Endothelial cell of umbilical vein (primary cell): Measurements from ENCODE around the gene SDF4. TPM values are rescaled to one million over a fixed set of nuclear protein-coding genes. Genes with fewer than 3 reads are reported as not detected.

Experiments
- BruUV-seq: library from RNA; stranded (reverse); fragments of 400-500 nt; replicated peaks from 2 replicates; lab custom pipeline; 2021; lab: Mats Ljungman, UMichigan
- CTCF ChIA-PET: fragments of 300-600, 350-600 bp; sonication (Branson Sonifier 250); formaldehyde crosslinking; loops from one replicate; lab custom pipeline; 2021; ENCODE audit warnings: antibody characterized with exemption, inconsistent platforms; lab: Charles Lee
- POLR2A ChIA-PET: fragments of 300-600, 350-600 bp; sonication (Branson Sonifier 250); formaldehyde crosslinking; loops from one replicate; lab custom pipeline; 2021; ENCODE audit warnings: antibody characterized with exemption, inconsistent platforms; lab: Charles Lee
- DNase-seq: peaks from one replicate; pipeline ENCODE4 v3.0.0-alpha.2; 2011; ENCODE audit warnings: low read depth, low spot score
- FAIRE-seq: peaks from 2 replicates; lab custom pipeline; 2011; peaks lifted over from hg19 to GRCh38; lab: Jason Lieb, UNC
- H2AFZ ChIP-seq: 2 replicates; pipeline ENCODE4 v1.6.0; 2012; ENCODE audit warnings: low read depth, low read length, control low read depth, inconsistent platforms
- H3K27ac ChIP-seq: 2 replicates; pipeline ENCODE4 v1.5.1; 2011; ENCODE audit warnings: low read depth, mild to moderate bottlenecking, control low read depth, low read length, moderate library complexity; ENCODE audit not compliant: insufficient read depth
- H3K27me3 ChIP-seq, 2 experiments: 2 replicates each; pipeline versions ENCODE4 v1.6.0 to v1.6.1; 2011; ENCODE audit warnings: low read length in 2 of 2, mixed read lengths in 1 of 2; ENCODE audit not compliant: control insufficient read depth in 2 of 2, insufficient read depth in 2 of 2
- H3K36me3 ChIP-seq, 2 experiments: 2 replicates in 1 of 2; 3 replicates in 1 of 2; pipeline ENCODE4 v1.5.1; 2011; ENCODE audit warnings: low read length in 2 of 2, mild to moderate bottlenecking in 1 of 2, moderate library complexity in 1 of 2; ENCODE audit not compliant: control insufficient read depth in 2 of 2, insufficient read depth in 2 of 2; ENCODE audit errors: extremely low read depth in 1 of 2
- H3K4me1 ChIP-seq: 3 replicates; pipeline ENCODE4 v1.5.1; 2011; ENCODE audit warnings: mild to moderate bottlenecking, low read length; ENCODE audit not compliant: control insufficient read depth, insufficient read depth; ENCODE audit errors: extremely low read depth
- H3K4me2 ChIP-seq: 2 replicates; pipeline ENCODE4 v1.6.1; 2011; ENCODE audit warnings: low read length, control low read depth, mixed read lengths; ENCODE audit not compliant: insufficient read depth
- H3K4me3 ChIP-seq, 3 experiments: fragments of 200-600 bp in 1 of 3; sonication (generic), shearing (Covaris generic) in 1 of 3; replicated peaks in 1 of 3; 2 replicates each; pipeline ENCODE4 v1.5.1; 2011 to 2016; ENCODE audit warnings: control low read depth in 3 of 3, low read length in 3 of 3, mild to moderate bottlenecking in 2 of 3, inconsistent platforms in 1 of 3, low read depth in 1 of 3, moderate library complexity in 1 of 3; ENCODE audit not compliant: insufficient read depth in 1 of 3
- H3K79me2 ChIP-seq: 2 replicates; pipeline ENCODE4 v1.6.0; 2012; ENCODE audit warnings: low read length, inconsistent platforms; ENCODE audit not compliant: control insufficient read depth, insufficient read depth
- H3K9ac ChIP-seq: replicated peaks from 2 replicates; pipeline ENCODE3; 2011; ENCODE audit warnings: low read length, control low read depth; ENCODE audit not compliant: insufficient read depth; ENCODE audit errors: extremely low read depth
- H3K9me1 ChIP-seq: replicated peaks from 3 replicates; pipeline ENCODE4 v1.6.0; 2011; ENCODE audit warnings: mild to moderate bottlenecking, low read length; ENCODE audit not compliant: control insufficient read depth, insufficient read depth; ENCODE audit errors: extremely low read depth
- H3K9me3 ChIP-seq: replicated peaks from 2 replicates; pipeline ENCODE4 v1.5.1; 2012; ENCODE audit warnings: low read length, inconsistent platforms; ENCODE audit not compliant: control insufficient read depth, insufficient read depth
- H4K20me1 ChIP-seq: replicated peaks from 2 replicates; pipeline ENCODE3; 2011; ENCODE audit warnings: mild to moderate bottlenecking, low read length; ENCODE audit not compliant: control insufficient read depth, insufficient read depth; ENCODE audit errors: extremely low read depth
- EZH2 ChIP-seq: IDR thresholded peaks from 2 replicates; pipeline ENCODE4 v1.6.1; 2012; ENCODE audit warnings: borderline replicate concordance, low read depth, mild to moderate bottlenecking, moderate library complexity, low read length, inconsistent platforms; ENCODE audit not compliant: severe bottlenecking
- FOS ChIP-seq: IDR thresholded peaks from 2 replicates; pipeline ENCODE4 v1.6.1; 2011; ENCODE audit warnings: mild to moderate bottlenecking, low read length, moderate library complexity, borderline replicate concordance; ENCODE audit not compliant: insufficient read depth
- GATA2 ChIP-seq: IDR thresholded peaks from 2 replicates; pipeline ENCODE4 v1.7.0; 2011; ENCODE audit warnings: low read depth, mild to moderate bottlenecking, moderate library complexity, mixed read lengths, low read length; ENCODE audit not compliant: insufficient read length, insufficient read depth
- JUN ChIP-seq: IDR thresholded peaks from 2 replicates; pipeline ENCODE4 v1.6.1; 2011; ENCODE audit warnings: borderline replicate concordance, low read depth; ENCODE audit not compliant: insufficient read length, insufficient read depth
- MYC ChIP-seq: IDR thresholded peaks from one replicate; pipeline ENCODE4 v1.6.1; 2011; ENCODE audit warnings: mild to moderate bottlenecking, low read depth, low read length
- POLR2A ChIP-seq: IDR thresholded peaks from 2 replicates; pipeline ENCODE4 v1.6.1; 2012; ENCODE audit warnings: low read depth, mild to moderate bottlenecking, control low read depth, low read length
- POLR2AphosphoS5 ChIP-seq: IDR thresholded peaks from 2 replicates; pipeline ENCODE4 v1.6.1; 2012; ENCODE audit warnings: low read depth, mild to moderate bottlenecking, control low read depth, low read length, moderate library complexity; ENCODE audit not compliant: insufficient read depth
- dilution Hi-C: fragments of 300-500 bp; cut with MboI; formaldehyde crosslinking; loops from one replicate; pipeline ENCODE4 v1.15.0; 2019; ENCODE audit warnings: low sequenced_read_pairs; ENCODE audit not compliant: extremely low pct_ligation_motif_present
- intact Hi-C: fragments of 100-400 bp; cut with micrococcal nuclease; formaldehyde crosslinking; loops from one replicate; pipeline ENCODE4 v1.10.0; 2022
- polyA plus RNA-seq, 4 experiments: library from polyadenylated mRNA; depleted of rRNA in 3 of 4; stranded (reverse) in 3 of 4; unstranded in 1 of 4; fragments of >200 nt; gene quantifications; 2 replicates each; pipeline versions ENCODE4 v1.2.1 to v1.2.3, GENCODE V29; 2011 to 2012; ENCODE audit warnings: missing spikeins in 1 of 4
- total RNA-seq: library from RNA; stranded (reverse); gene quantifications from 2 replicates; pipeline ENCODE4 v1.2.3, GENCODE V29; 2021
- TF ChIP-seq, protein P1 (sequence below): IDR thresholded peaks from 2 replicates; pipeline ENCODE4 v1.6.1; 2011; ENCODE audit not compliant: insufficient read depth, insufficient read length

The SDF4 gene
- total and polyA plus RNA-seq, 2 donors (not counting 3 experiments of a cell fraction or from before 2014, with no cell fraction given), result 175 to 185 TPM

DNA sequence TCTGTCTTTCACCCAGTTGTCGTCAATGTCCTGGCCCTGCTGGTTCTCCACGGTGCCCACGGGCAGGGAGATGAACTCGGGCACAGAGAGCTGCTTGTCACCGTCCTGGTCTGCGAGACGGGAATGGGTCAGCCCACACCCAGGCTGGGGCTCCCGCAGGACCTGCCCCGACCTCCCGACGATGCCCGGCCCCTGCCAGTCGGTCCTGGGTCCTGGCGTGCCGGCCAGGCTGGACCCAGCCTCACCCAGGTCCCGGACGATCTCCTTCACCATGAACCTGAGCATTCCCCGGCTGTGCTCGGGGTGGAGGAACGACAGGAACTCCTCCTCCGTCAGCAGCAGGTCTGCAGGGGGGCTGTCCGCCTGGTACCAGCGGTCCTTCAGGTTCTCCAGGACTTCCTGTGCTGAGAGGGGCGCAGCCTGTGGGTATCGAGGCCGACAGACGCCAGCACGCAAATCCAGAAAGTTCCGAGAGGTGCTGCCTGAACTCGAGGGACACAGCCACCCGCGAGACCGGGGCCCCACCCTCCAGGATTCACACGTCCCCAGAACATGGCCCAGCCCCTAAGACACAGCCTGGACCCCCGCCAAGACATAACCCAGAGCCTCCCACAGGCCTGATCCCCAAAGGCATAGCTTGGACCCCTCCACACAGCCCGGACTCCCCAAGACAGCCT lies 13.1 kb downstream of the SDF4 start:
- ChIA-PET CTCF (interaction anchor here (0.5 to 0.6 kb wide), 2 partner anchors 97 to 231 kb away, joined by 3 read pairs; no protein-coding TSS in a partner anchor), POLR2A (interaction anchor here (0.6 kb wide), 1 partner anchor 216 kb away, joined by 3 read pairs; no protein-coding TSS in a partner anchor)
- dilution Hi-C loops, result no loop called here

More for the DNA sequence above, 13.1 kb downstream of the SDF4 start:
- Histone ChIP-seq H3K27ac (no peak overlapping the region), H3K36me3 (peaks cover 2 to 34% of the 10 kb centered on the region in 2 experiments), H3K9ac (no peak overlapping the region), H3K27me3 (no peaks in the 10 kb centered on the region), H3K4me3 (no peak overlapping the region), H3K4me2 (no peak overlapping the region), H2AFZ (no peak overlapping the region), H4K20me1 (no peaks in the 10 kb centered on the region), H3K9me1 (no peaks in the 10 kb centered on the region), H3K79me2 (no peaks in the 10 kb centered on the region), H3K9me3 (no peaks in the 10 kb centered on the region), H3K4me1 (no peaks in the 10 kb centered on the region)
- BruUV-seq, result no TSS peak
- intact Hi-C loops, result no loop called here
- FAIRE-seq (no peak), DNase-seq (no peak)
- TF ChIP-seq JUN, result no peak
- no peak for TF ChIP-seq MYC
- no peak for TF ChIP-seq FOS
- no peak for TF ChIP-seq POLR2AphosphoS5
- TF ChIP-seq GATA2, result no peak
- no peak for TF ChIP-seq EZH2
- TF ChIP-seq, protein P1, sequence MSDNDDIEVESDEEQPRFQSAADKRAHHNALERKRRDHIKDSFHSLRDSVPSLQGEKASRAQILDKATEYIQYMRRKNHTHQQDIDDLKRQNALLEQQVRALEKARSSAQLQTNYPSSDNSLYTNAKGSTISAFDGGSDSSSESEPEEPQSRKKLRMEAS, result no peak
- no peak for TF ChIP-seq POLR2A
